H9 (cell line): ENCODE data around the gene TP73. TPM values are rescaled to one million over a fixed set of nuclear protein-coding genes. Genes with fewer than 3 reads are reported as not detected.

ENCODE experiments used
- DNase-seq: peaks from one replicate; pipeline ENCODE4 v3.0.0-alpha.2; 2017
- H2AFZ ChIP-seq: one replicate; pipeline ENCODE4 v1.6.1; 2013; ENCODE audit warnings: mild to moderate bottlenecking, low read length, control low read depth, moderate library complexity
- H2AK5ac ChIP-seq: 2 replicates; pipeline ENCODE4 v1.6.1; 2013; ENCODE audit warnings: low read length, control low read depth, mixed read lengths; ENCODE audit not compliant: insufficient read length
- H2BK120ac ChIP-seq: one replicate; pipeline ENCODE4 v1.6.1; 2013; ENCODE audit warnings: low read depth, mild to moderate bottlenecking, low read length, control low read depth, inconsistent platforms; ENCODE audit not compliant: poor library complexity, severe bottlenecking
- H2BK12ac ChIP-seq: 2 replicates; pipeline ENCODE4 v1.6.1; 2013; ENCODE audit warnings: low read length, control low read depth, mixed read lengths, low read depth; ENCODE audit not compliant: insufficient read length
- H2BK15ac ChIP-seq: 2 replicates; pipeline ENCODE4 v1.6.1; 2013; ENCODE audit warnings: low read depth, low read length, control low read depth
- H2BK20ac ChIP-seq: one replicate; pipeline ENCODE4 v1.6.1; 2013; ENCODE audit warnings: low read depth, mild to moderate bottlenecking, low read length, control low read depth, inconsistent platforms; ENCODE audit not compliant: poor library complexity, severe bottlenecking
- H2BK5ac ChIP-seq: 2 replicates; pipeline ENCODE4 v1.6.1; 2013; ENCODE audit warnings: low read length, control low read depth, mixed read lengths; ENCODE audit not compliant: insufficient read length
- H3K14ac ChIP-seq: 2 replicates; pipeline ENCODE4 v1.6.1; 2013; ENCODE audit warnings: low read length, control low read depth; ENCODE audit not compliant: insufficient read depth
- H3K18ac ChIP-seq: 2 replicates; pipeline ENCODE4 v1.6.1; 2013; ENCODE audit warnings: low read depth, mild to moderate bottlenecking, mixed read lengths, low read length, control low read depth; ENCODE audit not compliant: insufficient read length
- H3K23ac ChIP-seq: 2 replicates; pipeline ENCODE4 v1.6.1; 2013; ENCODE audit warnings: low read length, control low read depth, mixed read lengths, low read depth; ENCODE audit not compliant: insufficient read length
- H3K23me2 ChIP-seq: 2 replicates; pipeline ENCODE4 v1.6.1; 2013; ENCODE audit warnings: low read depth, mild to moderate bottlenecking, mixed read lengths, low read length, control low read depth; ENCODE audit not compliant: insufficient read length, poor library complexity, severe bottlenecking
- H3K27ac ChIP-seq: 2 replicates; pipeline ENCODE4 v1.5.1; 2013; ENCODE audit warnings: low read length, control low read depth, mixed read lengths, low read depth; ENCODE audit not compliant: insufficient read length
- H3K27me3 ChIP-seq: 2 replicates; pipeline ENCODE4 v1.6.1; 2013; ENCODE audit warnings: low read length, control low read depth, inconsistent platforms; ENCODE audit not compliant: insufficient read depth
- H3K4ac ChIP-seq: 2 replicates; pipeline ENCODE4 v1.6.1; 2013; ENCODE audit warnings: low read depth, mild to moderate bottlenecking, control low read depth, inconsistent platforms, low read length, moderate library complexity
- H3K4me1 ChIP-seq: 2 replicates; pipeline ENCODE4 v1.6.1; 2013; ENCODE audit warnings: low read length, control low read depth, inconsistent platforms; ENCODE audit not compliant: insufficient read depth
- H3K4me2 ChIP-seq: 2 replicates; pipeline ENCODE4 v1.6.1; 2013; ENCODE audit warnings: low read length, control low read depth, mixed read lengths; ENCODE audit not compliant: insufficient read length, insufficient read depth
- H3K56ac ChIP-seq: 2 replicates; pipeline ENCODE4 v1.6.1; 2013; ENCODE audit warnings: low read depth, mild to moderate bottlenecking, mixed read lengths, low read length, control low read depth; ENCODE audit not compliant: insufficient read length
- H3K79me1 ChIP-seq: 2 replicates; pipeline ENCODE4 v1.6.1; 2013; ENCODE audit warnings: low read depth, mild to moderate bottlenecking, moderate library complexity, low read length, control low read depth, inconsistent platforms; ENCODE audit not compliant: insufficient read depth, poor library complexity, severe bottlenecking
- H3K79me2 ChIP-seq: 2 replicates; pipeline ENCODE4 v1.6.1; 2013; ENCODE audit warnings: low read length, control low read depth, inconsistent platforms; ENCODE audit not compliant: insufficient read depth
- H3K9ac ChIP-seq: 2 replicates; pipeline ENCODE4 v1.6.1; 2013; ENCODE audit warnings: low read length, control low read depth, mixed read lengths; ENCODE audit not compliant: insufficient read length; ENCODE audit errors: extremely low read depth
- H3K9me3 ChIP-seq: one replicate; pipeline ENCODE4 v1.6.1; 2013; ENCODE audit warnings: low read depth, low read length, inconsistent platforms; ENCODE audit not compliant: control insufficient read depth
- H3T11ph ChIP-seq: one replicate; pipeline ENCODE4 v1.6.1; 2013; ENCODE audit warnings: mild to moderate bottlenecking, low read length, control low read depth, inconsistent platforms
- H4K20me1 ChIP-seq: one replicate; pipeline ENCODE4 v1.6.1; 2013; ENCODE audit not compliant: control insufficient read depth, insufficient read length, insufficient read depth
- H4K5ac ChIP-seq: 2 replicates; pipeline ENCODE4 v1.6.1; 2013; ENCODE audit warnings: low read depth, mild to moderate bottlenecking, mixed read lengths, low read length, control low read depth; ENCODE audit not compliant: insufficient read length
- H4K8ac ChIP-seq: replicated peaks from 2 replicates; pipeline ENCODE4 v1.6.1; 2013; ENCODE audit warnings: low read length, control low read depth, mixed read lengths, low read depth; ENCODE audit not compliant: insufficient read length
- H4K91ac ChIP-seq: 2 replicates; pipeline ENCODE4 v1.6.1; 2013; ENCODE audit warnings: low read depth, mild to moderate bottlenecking, moderate library complexity, mixed read lengths, low read length, control low read depth; ENCODE audit not compliant: insufficient read length
- H3K27ac Mint-ChIP-seq, 3 experiments: 2 replicates in 2 of 3; 3 replicates in 1 of 3; pipeline ENCODE4 v1.8.0; 2020 to 2021; ENCODE audit warnings: mixed read lengths in 3 of 3, mild to moderate bottlenecking in 1 of 3, moderate library complexity in 1 of 3
- H3K27me3 Mint-ChIP-seq: 2 replicates; pipeline ENCODE4 v1.8.0; 2021; ENCODE audit warnings: low read depth, mild to moderate bottlenecking, moderate library complexity, mixed read lengths
- H3K36me3 Mint-ChIP-seq, 3 experiments: 2 replicates in 2 of 3; 3 replicates in 1 of 3; pipeline ENCODE4 v1.8.0; 2020 to 2021; ENCODE audit warnings: low read depth in 3 of 3, mixed read lengths in 3 of 3; ENCODE audit not compliant: insufficient read depth in 1 of 3
- H3K4me1 Mint-ChIP-seq, 2 experiments: 2 replicates each; pipeline ENCODE4 v1.8.0; 2020; ENCODE audit warnings: mixed read lengths in 2 of 2
- H3K4me3 Mint-ChIP-seq, 2 experiments: 2 replicates in 1 of 2; 3 replicates in 1 of 2; pipeline ENCODE4 v1.8.0; 2020 to 2021; ENCODE audit warnings: mild to moderate bottlenecking in 2 of 2, mixed read lengths in 2 of 2, moderate library complexity in 1 of 2
- H3K9me3 Mint-ChIP-seq, 2 experiments: 2 replicates in 1 of 2; 3 replicates in 1 of 2; pipeline ENCODE4 v1.8.0; 2020; ENCODE audit warnings: mild to moderate bottlenecking in 2 of 2, mixed read lengths in 2 of 2, moderate library complexity in 1 of 2
- CTCF ChIP-seq: fragments of 200-600 bp; sonication (generic); conservative IDR thresholded peaks from 3 replicates; pipeline ENCODE4 v1.8.0; 2021; ENCODE audit warnings: antibody characterized with exemption, mild to moderate bottlenecking
- WGBS: extraction: QIAGEN DNeasy Blood & Tissue Kit; methylation state at CpG from one replicate; pipeline ENCODE4 v1.1.7; 2013; ENCODE audit warnings: missing lambda C conversion rate, low lambda C conversion rate, mixed read lengths; ENCODE audit not compliant: insufficient read length; ENCODE audit errors: extremely low coverage; 5-methylcytosine and 5-hydroxymethylcytosine counted together
- total RNA-seq: library from RNA; stranded (reverse); gene quantifications from 2 replicates; pipeline ENCODE4 v1.2.1, GENCODE V29; 2021

Gene TP73
- total RNA-seq, 1 experiment from 2014 or later, result 4.7 TPM

- H3K27ac Mint-ChIP-seq, result no peak overlapping the region
- H2BK120ac ChIP-seq, result no peak overlapping the region
- no peak overlapping the region for H4K5ac ChIP-seq
- peaks cover 3% of the 10 kb centered on the region for H3K27me3 Mint-ChIP-seq
- no peak overlapping the region for H3K4me3 Mint-ChIP-seq
- no peak overlapping the region for H4K8ac ChIP-seq
- no peak overlapping the region for H3T11ph ChIP-seq
- no peak for DNase-seq
- H3K23ac ChIP-seq, result no peak overlapping the region
- TF ChIP-seq CTCF, result no peak
- no peak overlapping the region for H2BK20ac ChIP-seq
- H3K36me3 Mint-ChIP-seq, result peaks cover 0 to 41% (median 16%) of the 10 kb centered on the region in 3 experiments; a peak in 6 of 7 replicates
- H2BK12ac ChIP-seq, result no peak overlapping the region
- no peak overlapping the region for H2AFZ ChIP-seq
- no peak overlapping the region for H2AK5ac ChIP-seq
- H3K79me2 ChIP-seq, result peaks cover 3% of the 10 kb centered on the region; the same call in 1 of the 2 replicates
- H3K79me1 ChIP-seq, result no peaks in the 10 kb centered on the region
- H4K91ac ChIP-seq, result no peak overlapping the region
- H4K20me1 ChIP-seq, result no peaks in the 10 kb centered on the region
- H3K27me3 ChIP-seq, result no peaks in the 10 kb centered on the region; the same call in 1 of the 2 replicates
- H3K4ac ChIP-seq, result no peak overlapping the region
- H3K9me3 ChIP-seq, result no peaks in the 10 kb centered on the region
- no peaks in the 10 kb centered on the region for H3K9me3 Mint-ChIP-seq
- H3K9ac ChIP-seq, result no peak overlapping the region
- H3K14ac ChIP-seq, result no peak overlapping the region
- H3K27ac ChIP-seq, result no peak overlapping the region
- peaks cover 3 to 9% of the 10 kb centered on the region in 2 experiments; a peak in 3 of 4 replicates for H3K4me1 Mint-ChIP-seq
- H2BK15ac ChIP-seq, result no peak overlapping the region
- no peak overlapping the region for H2BK5ac ChIP-seq
- H3K4me2 ChIP-seq, result no peak overlapping the region
- no peak overlapping the region for H3K18ac ChIP-seq
- no peak overlapping the region for H3K56ac ChIP-seq
- H3K23me2 ChIP-seq, result peaks cover 8% of the 10 kb centered on the region
- no CpG with 5 or more reads among the region's 43 CpGs for WGBS
- no peaks in the 10 kb centered on the region for H3K4me1 ChIP-seq
Observed at GRCh38 chr1:3645247-3645646, 7.1 kb upstream of the TP73 start.
